ENCODE data around the gene PPP1R27.

GRCh38 chr17:81809556-81809998, 25.3 kb downstream of the PPP1R27 start:
- TF ChIP-seq CTCF (conservative IDR thresholded peaks at IDR 0.05; ENCODE audit: low read depth, low read length) (no peak), EZH2 (IDR thresholded peaks at IDR 0.05; ENCODE audit: borderline replicate concordance, low read depth, low read length, poor library complexity, severe bottlenecking) (no peak)
